NCI-H82 treated with DMSO at 0.1 percent for 48 hours (cell line): ENCODE measurements around the gene PLN.

ENCODE experiments used
- DNase-seq: peaks from one replicate; lab custom pipeline; 2025; ENCODE audit not compliant: unreplicated experiment; lab: John Stamatoyannopoulos, UW

Gene PLN

GRCh38 chr6:118577972-118578371 lies 29.9 kb downstream of the PLN start:
- no peak for DNase-seq

GRCh38 chr6:118578617-118579016 lies 30.5 kb downstream of the PLN start:
- DNase-seq = no peak

GRCh38 chr6:118579786-118580185 lies 31.7 kb downstream of the PLN start:
- no peak for DNase-seq

GRCh38 chr6:118580585-118581419 lies 32.7 kb downstream of the PLN start:
- DNase-seq = peak; percentile 42

- no peak for DNase-seq
Measured at GRCh38 chr6:118581489-118581959, 33.4 kb downstream of the PLN start.

GRCh38 chr6:118584911-118585310 lies 36.8 kb downstream of the PLN start:
- no peak for DNase-seq

- DNase-seq = no peak
Measured at GRCh38 chr6:118586746-118587485, 38.8 kb downstream of the PLN start.

- DNase-seq = no peak
Measured at GRCh38 chr6:118588626-118589025, 40.5 kb downstream of the PLN start.

GRCh38 chr6:118589186-118589585 lies 41.1 kb downstream of the PLN start:
- DNase-seq = no peak

- no peak for DNase-seq
Measured at GRCh38 chr6:118589649-118590365, 41.7 kb downstream of the PLN start.

GRCh38 chr6:118591897-118592296 lies 43.8 kb downstream of the PLN start:
- no peak for DNase-seq

GRCh38 chr6:118594877-118595276 lies 46.8 kb downstream of the PLN start:
- DNase-seq = no peak

GRCh38 chr6:118596774-118597320 lies 48.8 kb downstream of the PLN start:
- no peak for DNase-seq

GRCh38 chr6:118597636-118598035 lies 49.5 kb downstream of the PLN start:
- DNase-seq = no peak

GRCh38 chr6:118598324-118598723 lies 50.2 kb downstream of the PLN start:
- no peak for DNase-seq

GRCh38 chr6:118602300-118602699 lies 54.2 kb downstream of the PLN start:
- DNase-seq = no peak

- DNase-seq = no peak
Measured at GRCh38 chr6:118603372-118603771, 55.3 kb downstream of the PLN start.

GRCh38 chr6:118606268-118606667 lies 58.2 kb downstream of the PLN start:
- DNase-seq = no peak

GRCh38 chr6:118606858-118607257 lies 58.8 kb downstream of the PLN start:
- no peak for DNase-seq
